ENCODE data around the gene SPDYC. TPM values are rescaled to one million over a fixed set of nuclear protein-coding genes. Genes with fewer than 3 reads are reported as not detected.

Gene SPDYC
- total and polyA plus RNA-seq, 9 of the 15 experiments (the other 6 are each of a cell fraction or from before 2014, with no cell fraction given), result 4.4 to 18.8 (median 9.2) TPM

DNA sequence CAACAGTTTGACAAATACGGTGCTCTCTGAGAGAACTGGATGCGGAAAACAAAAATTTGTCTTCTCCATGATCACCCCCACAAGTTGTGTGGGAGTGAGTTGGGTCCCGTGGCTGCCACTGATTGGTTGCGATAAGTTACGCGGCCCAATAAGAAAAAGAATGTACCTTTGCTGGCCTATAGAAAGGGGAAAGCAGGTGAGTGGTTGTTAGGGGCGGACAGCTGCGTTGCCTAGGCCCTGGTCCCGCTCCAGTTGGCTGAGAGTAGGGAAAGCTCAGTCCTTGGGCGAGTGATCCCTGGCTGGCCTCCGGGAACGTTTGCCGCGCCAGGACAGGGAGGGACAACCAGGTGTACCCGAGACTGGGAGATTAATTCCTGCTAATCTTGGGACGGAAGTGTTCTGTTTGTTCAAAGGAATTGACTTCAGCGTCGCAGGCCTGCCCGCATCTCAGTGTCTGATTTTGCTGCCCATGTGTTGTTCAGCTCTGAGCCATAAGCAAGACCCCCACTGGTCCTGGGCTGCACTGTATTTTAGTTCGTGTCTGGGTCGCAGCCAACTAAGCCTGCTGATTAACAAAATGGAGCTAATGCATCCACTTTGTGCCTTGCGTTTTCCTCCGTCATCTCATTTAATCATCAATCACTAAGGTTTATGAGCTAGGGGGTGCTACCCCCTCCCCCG is 34.9 kb upstream of the SPDYC start (continued):
- TF ChIP-seq TAF1 (IDR thresholded peaks at IDR 0.05; ENCODE audit: control insufficient read depth, extremely low read depth, insufficient read depth, low read length, severe bottlenecking) (peak; percentile 36), XRCC3 (IDR thresholded peaks at IDR 0.05) (no peak), BMI1 (IDR thresholded peaks at IDR 0.05; ENCODE audit: low read length) (peak; percentile 89), FOXA3 (CRISPR knock-in tag; conservative IDR thresholded peaks at IDR 0.05 in 1 of 2, IDR thresholded peaks at IDR 0.05 in 1 of 2) (peak in 1 of 2 experiments; percentile 54; a peak in 1 of 4 replicates), KDM5B (IDR thresholded peaks at IDR 0.05; ENCODE audit: insufficient replicate concordance, low read depth, low read length) (peak; percentile 77)
- TF ChIP-seq, protein P1, sequence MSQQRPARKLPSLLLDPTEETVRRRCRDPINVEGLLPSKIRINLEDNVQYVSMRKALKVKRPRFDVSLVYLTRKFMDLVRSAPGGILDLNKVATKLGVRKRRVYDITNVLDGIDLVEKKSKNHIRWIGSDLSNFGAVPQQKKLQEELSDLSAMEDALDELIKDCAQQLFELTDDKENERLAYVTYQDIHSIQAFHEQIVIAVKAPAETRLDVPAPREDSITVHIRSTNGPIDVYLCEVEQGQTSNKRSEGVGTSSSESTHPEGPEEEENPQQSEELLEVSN (IDR thresholded peaks at IDR 0.05; ENCODE audit: borderline replicate concordance in 1 of 2, extremely low read depth in 1 of 2, insufficient read depth in 1 of 2, insufficient read length in 1 of 2, low read depth in 1 of 2, low read length in 1 of 2, poor library complexity in 1 of 2, severe bottlenecking in 1 of 2), result peak in 1 of 2 experiments; percentile 20
- TF ChIP-seq, protein P2, sequence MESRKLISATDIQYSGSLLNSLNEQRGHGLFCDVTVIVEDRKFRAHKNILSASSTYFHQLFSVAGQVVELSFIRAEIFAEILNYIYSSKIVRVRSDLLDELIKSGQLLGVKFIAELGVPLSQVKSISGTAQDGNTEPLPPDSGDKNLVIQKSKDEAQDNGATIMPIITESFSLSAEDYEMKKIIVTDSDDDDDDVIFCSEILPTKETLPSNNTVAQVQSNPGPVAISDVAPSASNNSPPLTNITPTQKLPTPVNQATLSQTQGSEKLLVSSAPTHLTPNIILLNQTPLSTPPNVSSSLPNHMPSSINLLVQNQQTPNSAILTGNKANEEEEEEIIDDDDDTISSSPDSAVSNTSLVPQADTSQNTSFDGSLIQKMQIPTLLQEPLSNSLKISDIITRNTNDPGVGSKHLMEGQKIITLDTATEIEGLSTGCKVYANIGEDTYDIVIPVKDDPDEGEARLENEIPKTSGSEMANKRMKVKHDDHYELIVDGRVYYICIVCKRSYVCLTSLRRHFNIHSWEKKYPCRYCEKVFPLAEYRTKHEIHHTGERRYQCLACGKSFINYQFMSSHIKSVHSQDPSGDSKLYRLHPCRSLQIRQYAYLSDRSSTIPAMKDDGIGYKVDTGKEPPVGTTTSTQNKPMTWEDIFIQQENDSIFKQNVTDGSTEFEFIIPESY (CRISPR knock-in tag; IDR thresholded peaks at IDR 0.05), result no peak
- TF ChIP-seq, protein P3, sequence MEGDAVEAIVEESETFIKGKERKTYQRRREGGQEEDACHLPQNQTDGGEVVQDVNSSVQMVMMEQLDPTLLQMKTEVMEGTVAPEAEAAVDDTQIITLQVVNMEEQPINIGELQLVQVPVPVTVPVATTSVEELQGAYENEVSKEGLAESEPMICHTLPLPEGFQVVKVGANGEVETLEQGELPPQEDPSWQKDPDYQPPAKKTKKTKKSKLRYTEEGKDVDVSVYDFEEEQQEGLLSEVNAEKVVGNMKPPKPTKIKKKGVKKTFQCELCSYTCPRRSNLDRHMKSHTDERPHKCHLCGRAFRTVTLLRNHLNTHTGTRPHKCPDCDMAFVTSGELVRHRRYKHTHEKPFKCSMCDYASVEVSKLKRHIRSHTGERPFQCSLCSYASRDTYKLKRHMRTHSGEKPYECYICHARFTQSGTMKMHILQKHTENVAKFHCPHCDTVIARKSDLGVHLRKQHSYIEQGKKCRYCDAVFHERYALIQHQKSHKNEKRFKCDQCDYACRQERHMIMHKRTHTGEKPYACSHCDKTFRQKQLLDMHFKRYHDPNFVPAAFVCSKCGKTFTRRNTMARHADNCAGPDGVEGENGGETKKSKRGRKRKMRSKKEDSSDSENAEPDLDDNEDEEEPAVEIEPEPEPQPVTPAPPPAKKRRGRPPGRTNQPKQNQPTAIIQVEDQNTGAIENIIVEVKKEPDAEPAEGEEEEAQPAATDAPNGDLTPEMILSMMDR (IDR thresholded peaks at IDR 0.05 in 2 of 3, conservative IDR thresholded peaks at IDR 0.05 in 1 of 3; ENCODE audit: insufficient read depth in 2 of 3, low read depth in 1 of 3, low read length in 3 of 3), result no peak
- TF ChIP-seq, protein P4, sequence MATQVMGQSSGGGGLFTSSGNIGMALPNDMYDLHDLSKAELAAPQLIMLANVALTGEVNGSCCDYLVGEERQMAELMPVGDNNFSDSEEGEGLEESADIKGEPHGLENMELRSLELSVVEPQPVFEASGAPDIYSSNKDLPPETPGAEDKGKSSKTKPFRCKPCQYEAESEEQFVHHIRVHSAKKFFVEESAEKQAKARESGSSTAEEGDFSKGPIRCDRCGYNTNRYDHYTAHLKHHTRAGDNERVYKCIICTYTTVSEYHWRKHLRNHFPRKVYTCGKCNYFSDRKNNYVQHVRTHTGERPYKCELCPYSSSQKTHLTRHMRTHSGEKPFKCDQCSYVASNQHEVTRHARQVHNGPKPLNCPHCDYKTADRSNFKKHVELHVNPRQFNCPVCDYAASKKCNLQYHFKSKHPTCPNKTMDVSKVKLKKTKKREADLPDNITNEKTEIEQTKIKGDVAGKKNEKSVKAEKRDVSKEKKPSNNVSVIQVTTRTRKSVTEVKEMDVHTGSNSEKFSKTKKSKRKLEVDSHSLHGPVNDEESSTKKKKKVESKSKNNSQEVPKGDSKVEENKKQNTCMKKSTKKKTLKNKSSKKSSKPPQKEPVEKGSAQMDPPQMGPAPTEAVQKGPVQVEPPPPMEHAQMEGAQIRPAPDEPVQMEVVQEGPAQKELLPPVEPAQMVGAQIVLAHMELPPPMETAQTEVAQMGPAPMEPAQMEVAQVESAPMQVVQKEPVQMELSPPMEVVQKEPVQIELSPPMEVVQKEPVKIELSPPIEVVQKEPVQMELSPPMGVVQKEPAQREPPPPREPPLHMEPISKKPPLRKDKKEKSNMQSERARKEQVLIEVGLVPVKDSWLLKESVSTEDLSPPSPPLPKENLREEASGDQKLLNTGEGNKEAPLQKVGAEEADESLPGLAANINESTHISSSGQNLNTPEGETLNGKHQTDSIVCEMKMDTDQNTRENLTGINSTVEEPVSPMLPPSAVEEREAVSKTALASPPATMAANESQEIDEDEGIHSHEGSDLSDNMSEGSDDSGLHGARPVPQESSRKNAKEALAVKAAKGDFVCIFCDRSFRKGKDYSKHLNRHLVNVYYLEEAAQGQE (IDR thresholded peaks at IDR 0.05; ENCODE audit: borderline replicate concordance), result no peak
- TF ChIP-seq, protein P4 (CRISPR knock-in tag; IDR thresholded peaks at IDR 0.05; ENCODE audit: low read depth), result no peak
